Activated CD8-positive, alpha-beta memory T cell treated with anti-CD3 and anti-CD28 coated beads, Interleukin-2, amount 50 U/mL, for 48 hours (primary cell): ENCODE measurements around the gene BCOR.

ENCODE experiments used
- DNase-seq: peaks from one replicate; pipeline ENCODE4 v3.0.0-alpha.2; 2020

BCOR gene

DNA sequence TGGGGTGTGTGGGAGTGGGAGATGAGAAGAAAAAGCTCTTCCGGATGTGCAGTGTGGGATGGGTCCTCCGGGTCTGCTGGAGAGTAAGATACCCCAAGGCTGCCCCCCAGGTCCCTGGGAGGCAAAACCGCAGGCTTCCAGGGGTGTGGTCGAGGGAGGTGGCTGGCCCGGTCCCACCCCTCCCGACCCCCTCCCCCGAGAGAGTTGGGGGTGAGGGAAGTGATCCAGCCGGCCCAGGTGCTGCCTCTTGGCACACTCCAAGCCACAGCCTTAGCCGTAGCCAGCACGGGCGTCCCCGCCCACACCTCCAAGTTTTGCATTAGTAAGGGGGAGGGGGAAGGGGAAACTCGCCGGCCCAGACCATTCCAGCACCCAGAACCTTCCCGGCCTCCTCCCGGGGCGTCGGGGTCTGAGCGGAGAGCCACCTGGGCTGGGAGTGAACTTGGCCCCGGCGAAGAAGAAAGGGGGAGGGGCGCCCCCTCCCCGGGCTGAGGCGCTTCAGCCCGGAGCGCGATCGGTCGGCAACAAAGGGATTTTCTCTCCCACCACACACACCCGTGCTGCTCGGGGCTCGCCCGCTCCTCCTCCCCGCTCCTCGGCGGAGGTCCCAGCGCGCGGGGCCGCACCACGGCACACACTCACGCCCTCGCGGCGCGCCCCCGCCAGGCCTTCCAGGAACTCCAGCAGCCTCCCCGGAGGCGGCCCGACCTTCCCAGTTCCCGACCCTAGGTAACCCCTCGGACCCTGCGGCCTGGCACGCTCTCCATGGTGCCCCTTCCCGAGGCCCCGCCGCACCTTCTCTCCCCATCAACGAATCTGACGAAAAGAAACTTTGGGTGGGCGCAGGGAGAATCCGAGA lies 14.4 kb downstream of the BCOR start:
- no peak for DNase-seq

DNA sequence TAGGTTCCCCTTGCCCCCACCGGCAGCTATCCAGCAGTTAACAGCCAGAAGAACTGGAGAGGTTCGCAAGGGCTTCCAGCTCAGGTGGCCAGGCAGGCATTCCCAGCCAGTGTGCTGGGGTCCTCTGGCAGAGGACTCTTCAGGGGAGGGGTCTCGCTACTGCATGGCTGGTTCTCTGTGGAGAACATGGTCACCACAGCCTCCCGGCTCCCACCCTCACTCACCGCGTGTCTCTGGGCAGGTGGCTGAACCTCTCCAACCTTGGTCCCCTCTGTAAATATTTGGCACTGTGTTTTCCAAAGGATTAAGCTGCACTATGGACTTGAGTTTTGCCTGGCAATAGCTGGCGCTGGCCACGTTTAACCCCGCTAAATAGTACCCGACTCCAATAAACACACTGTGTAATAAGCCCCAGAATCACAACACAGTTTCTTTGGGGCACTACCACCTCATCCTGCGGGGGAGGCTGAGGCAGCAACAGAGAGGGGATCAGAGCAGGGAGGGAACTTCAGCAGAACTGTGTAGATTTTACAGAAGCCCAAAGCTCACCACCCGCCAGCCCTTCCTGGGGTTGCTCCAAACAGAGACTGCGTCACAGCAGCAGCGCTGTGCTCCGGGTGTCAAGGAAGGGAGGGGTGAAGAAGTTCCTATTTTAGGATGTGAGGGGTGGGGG lies 15.2 kb downstream of the BCOR start:
- DNase-seq, result no peak

DNA sequence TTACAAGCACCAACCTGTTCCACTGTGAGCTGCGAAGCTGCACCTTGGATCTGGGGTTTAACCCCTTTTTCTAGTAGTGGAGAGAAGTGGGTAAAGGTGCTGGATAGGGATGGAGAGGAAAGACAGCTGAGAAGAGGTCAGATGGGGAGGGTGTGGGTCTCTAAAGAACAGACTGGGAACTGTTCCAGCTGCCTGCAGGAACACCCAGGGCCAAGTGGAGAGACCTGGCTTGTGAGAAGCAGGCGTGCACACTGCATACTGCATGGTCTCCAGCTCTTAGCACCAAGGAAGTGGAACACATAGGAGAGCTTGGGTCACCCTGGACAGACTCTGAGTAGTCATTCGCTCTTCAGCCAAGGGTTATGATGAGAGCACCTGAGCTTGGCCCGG lies 16.1 kb downstream of the BCOR start:
- DNase-seq, result no peak

DNA sequence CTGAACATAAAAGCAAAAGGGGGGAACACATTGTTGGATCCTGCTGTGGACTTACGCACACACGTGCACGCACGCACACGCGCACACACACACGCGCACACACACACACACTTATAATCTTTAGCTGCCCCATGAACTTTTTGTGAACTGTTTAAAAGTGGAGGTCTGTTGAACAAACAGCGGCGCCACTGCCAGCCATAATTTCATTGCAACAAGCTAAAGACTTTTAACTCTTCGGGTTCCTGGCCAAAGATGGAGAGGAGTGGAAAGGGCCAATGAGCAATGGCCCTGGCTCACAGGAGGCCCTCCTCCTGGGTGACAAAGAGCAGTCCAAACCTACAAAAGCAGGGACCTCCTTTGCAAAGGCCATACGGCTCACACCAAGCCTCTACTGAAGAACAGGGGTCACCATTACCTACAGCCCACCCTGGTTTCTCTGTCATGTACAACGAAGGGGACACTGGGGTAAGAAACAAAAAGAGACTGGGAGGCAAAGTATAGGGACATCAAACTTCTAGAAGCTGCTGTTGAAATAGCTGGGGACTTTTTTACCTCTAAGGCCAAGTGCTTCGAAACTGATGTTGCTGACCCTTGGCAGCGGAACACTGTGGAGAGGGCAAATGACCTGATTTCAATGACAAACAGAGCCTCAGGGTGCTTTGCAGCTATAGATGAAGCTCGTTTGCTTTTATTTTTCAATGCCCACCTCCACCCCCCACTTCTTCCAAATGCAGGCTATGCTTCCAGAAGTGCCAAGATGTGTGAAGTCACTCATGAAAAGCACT lies 16.7 kb downstream of the BCOR start:
- DNase-seq, result no peak

DNA sequence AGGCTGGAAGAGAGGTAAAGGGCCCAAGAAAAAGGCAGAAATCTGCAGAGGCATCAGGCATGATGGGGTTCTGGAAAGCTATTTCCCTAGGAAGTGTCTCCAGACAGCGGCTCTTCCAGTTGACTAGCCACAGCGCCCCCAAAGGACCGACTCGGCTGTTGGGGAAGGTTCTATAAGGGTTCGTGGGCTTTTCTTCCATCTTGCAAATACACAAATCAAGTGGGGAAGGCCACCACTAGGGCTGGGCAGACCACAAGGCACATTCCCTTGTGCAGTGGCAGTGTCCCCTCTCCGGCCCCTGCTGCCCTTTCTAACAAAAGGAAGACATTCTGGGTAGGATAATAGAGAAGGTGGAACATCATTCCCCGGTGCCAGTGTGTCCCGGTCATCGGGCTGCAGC lies 18.2 kb downstream of the BCOR start:
- no peak for DNase-seq

DNA sequence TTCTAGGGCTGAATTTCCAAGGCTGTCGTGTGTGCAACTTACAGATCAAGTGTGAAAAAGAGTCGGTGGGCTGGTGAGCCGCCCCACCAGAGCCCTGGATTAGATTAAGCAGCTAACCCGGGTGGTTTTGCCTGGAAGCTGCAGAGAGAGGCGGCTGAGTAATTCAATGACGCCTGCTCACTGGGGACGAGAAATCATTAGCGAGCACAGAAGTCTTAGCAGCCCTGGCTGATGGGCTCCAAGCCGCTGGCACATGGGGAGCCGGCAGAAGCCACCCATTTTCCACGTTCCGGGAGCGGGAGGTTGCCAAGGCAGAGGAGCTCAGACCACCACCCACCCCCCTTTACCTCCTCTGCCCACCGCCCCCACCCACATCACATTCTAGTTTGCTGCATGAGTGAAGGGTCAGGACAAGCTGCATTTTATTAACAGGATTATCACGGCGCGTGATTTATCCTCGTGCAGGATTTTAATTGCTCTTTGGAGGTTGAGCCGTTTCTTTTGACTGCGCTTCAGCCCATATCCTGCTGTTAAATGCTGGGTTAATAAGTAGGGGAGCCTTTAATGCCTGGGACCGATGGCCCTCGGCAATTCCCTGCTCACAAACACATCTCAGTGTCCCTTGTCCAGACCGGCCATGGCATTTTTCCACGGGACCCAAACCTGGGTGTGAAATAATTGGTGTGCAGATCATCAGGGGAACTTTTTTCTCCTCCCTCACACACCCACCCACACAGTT lies 19.1 kb downstream of the BCOR start:
- DNase-seq, result no peak

DNA sequence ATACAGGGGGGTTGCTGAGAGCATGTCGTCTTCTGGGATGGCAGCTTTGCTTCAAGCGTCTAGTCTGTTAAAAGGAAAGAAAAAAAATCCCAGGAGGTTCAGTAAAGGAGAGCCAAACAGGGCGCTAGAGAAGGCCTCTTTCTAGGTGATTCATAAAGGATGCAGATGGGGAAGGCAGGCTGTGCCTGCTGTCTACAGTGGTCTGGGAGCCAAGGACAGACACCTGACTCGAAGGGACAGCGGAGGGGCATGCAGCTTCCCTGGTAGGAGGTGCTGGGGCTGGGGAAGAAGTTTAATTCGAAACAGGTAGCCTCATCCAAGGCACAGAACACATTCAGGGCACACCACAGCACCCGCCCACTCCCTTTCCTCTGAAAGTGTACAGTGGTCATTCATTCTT lies 19.9 kb downstream of the BCOR start:
- no peak for DNase-seq

DNA sequence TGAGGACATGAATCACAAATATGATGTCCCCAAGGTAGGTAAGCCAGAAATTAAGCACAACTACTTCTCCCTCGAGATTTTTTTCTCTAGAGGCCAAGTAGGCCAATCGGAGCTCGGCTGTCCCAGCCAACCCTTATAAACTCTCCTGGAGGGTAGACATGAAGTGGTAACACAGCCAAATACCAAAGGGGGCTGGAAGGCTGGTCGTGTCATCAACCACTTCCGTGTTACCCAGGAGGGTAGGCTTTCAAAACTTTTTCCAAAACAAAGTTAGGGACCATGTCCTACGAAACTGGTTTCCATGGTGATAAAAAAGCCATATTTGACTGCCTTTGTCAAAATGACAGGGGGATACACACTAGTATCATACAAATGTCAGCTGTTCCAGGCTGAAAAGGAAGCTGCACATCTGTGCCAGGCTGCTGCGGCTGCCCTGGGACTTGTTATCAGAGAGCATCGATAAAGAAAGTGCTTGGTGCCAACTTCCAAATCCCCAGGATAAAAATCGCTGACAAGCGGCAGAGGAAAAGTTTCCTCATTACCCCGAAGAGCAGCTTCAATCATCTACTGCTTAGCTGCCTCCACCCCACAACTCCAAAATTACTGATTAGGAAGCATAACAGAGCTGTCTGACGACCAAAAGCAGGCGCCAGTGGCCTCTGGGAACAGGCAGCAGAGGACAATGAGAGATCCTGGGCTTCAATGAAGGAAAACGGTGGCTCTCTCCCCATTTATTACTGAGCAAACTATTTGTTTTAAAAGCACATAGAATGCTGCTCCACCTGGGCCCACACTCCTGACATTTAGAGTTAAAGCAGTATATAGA lies 20.8 kb downstream of the BCOR start:
- no peak for DNase-seq

DNA sequence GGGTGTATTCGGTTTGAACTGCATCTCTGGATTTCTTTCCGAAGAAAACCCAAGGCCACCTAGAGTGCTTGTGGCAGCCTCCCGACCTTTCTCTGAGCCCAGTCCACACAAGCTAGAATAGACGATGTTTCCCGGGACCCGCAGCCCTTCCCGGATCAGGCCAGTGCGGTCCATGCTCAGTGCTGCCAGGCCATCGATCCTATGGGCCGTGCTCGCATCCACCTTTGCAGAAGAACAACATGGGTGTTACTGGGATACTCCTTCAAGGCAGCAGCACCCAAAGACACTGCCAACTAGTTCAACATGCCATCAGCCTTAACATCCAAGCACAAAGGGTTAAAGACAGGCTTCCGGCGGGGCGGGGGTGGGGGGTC lies 22.8 kb downstream of the BCOR start:
- DNase-seq, result no peak

DNA sequence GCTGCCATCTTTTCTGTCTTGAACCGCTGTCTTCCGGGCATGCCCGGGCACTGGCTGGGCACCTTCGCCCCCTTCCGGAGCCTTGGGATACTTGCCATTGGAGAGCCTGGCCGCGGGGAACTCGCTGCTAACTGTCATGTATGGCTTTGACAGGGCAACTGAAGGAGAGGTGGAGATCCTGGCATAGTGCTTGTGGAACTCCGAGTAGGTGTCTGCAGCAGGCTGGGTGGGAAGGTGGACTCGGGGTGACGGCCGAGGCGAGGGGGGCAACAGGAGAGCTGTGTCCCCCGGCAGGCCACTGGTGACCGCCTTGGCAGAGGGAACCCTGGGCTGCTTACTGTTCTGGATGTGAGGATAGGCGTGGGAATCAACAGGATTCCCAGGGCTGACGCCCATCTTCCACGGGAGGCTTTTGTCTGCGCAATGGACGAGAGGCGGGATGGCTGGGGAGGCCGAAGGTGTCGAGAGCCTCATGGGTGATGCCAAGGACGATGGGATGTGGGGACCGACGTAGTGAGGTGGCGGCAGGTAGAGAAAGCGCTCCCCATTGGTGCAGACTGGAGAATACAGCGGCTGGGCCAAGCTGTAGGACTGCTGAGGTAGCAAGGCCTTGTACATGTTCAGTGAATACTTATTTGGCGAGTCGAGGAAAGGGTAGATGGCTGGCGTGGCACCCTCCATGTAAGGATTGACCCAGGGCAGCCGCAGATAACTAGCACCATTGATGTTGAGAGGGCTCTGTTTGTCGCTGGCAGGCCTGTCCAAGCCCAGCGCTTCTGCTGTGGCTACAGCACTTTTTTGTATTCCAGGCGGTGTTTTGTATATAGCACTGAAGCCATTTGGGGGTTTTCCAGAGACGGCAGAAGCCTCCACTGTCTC lies 23.4 kb downstream of the BCOR start:
- no peak for DNase-seq

DNA sequence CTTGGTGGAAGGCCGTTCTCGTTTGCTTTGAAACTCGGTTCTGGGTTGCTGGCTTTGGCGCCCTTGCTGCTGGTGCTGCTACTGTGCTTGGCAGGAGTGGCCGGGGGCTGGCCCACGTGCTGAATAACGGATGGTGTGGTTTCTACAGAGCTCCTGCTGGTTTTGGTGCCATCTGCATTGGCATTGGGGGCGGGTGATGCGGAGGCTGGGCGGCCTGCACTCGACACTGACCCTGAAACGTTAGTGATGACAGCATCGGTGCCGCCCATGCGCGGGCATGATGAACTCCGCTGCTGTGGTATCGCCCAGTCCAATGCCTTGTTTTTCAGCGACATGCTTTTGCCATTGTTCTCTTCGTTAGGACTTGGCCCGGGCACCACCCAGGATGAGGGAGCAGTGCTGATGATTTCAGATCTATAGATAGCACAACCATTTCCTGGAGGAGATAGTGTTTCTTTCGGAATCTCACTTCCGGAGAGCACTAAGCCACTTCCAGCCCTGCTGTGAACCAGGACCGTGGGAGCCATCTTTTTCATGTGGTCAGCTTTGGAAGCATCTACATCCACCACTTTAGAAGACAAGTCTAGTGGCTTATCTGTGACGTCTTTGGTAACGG lies 24.2 kb downstream of the BCOR start:
- DNase-seq, result no peak

DNA sequence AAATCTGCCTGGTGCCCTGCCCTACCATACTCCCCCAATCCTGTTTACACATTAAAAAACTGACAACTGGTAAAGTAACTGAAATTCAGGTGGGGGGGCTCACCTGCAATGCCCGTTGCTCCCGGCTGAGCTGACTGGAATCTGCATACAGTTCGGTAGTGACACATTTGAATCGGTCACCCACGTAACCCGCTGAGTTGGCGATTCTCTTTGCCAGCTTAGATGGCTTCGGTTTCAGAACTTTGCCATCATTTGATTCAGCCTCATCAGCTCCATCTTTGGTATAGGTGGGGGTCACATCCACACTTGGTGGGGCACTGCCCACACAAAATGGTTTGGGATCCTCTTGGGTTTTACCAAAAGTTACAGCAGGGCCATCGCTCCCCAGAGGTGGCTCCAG lies 25.5 kb downstream of the BCOR start:
- DNase-seq, result no peak

DNA sequence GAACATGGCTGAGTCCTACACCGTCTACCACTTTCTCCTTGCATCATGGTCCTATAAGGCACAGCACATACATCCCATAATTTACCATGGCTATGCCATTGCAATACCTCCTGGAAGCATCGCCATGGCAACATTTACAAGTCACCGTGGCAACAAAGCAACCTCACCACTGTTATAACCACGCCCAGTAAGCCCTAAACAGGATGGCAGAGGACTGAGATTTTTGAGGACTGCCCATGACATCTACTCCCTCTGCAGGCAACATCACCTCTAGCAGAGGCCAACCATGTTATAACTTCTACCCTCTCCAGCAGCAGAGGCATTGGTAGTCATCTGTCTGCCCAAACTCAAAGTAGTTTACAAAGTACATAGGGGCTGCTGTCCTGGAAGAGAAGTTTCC lies 29.7 kb downstream of the BCOR start:
- no peak for DNase-seq

DNA sequence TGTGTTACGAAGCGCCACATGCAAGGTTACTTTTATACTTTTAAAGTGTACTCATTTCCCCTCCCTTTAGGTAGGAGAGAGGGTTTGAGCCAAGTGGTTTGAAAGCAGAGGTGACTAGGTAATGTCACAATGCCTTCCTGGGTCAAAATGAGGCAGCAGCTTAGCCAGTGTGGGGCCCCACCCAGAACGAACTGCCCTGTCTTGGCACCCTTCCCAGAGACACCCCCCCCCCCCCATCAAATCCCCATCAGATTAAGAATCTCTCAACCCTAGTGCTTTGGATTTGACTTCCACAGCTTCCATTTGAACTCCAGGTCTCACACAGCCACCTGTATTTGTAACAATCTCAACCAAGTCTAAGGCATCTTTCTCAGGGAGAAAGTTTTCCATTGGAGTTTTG lies 31.1 kb downstream of the BCOR start:
- no peak for DNase-seq

DNA sequence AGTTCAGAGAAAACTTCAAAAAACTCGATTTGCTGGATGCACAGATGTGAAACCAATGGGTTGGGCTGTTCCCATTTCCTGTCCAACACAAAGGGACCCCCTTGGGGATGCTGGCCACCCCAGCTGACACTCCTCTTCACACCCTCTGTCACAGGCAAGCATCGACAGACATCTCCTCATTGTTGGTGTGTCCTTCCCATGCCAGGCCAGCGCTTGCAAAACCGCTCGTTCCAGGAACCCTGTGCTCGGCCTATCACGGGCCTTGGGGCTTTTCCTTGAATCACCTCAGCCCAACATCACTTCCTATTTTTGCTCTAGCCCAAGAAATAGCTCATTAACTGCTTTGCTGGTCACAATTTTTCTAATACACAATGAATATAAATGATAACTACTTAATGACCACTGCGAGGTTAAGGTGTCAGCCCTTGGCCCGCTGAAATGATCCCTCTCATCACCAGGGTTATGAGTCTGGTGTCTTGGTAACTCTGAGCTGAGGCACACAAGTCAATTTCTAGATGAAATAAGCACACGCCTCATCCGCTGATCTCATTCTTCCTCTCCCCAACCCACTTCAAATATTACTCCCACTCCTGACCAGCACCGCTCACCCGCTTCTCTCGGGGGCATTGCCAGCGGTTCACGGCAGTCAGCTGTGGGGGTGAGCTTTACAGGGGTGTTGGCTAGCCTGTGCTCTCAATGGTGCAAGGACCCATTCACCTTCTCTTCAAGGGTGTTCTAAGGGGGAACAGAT lies 32.3 kb downstream of the BCOR start:
- DNase-seq, result no peak

DNA sequence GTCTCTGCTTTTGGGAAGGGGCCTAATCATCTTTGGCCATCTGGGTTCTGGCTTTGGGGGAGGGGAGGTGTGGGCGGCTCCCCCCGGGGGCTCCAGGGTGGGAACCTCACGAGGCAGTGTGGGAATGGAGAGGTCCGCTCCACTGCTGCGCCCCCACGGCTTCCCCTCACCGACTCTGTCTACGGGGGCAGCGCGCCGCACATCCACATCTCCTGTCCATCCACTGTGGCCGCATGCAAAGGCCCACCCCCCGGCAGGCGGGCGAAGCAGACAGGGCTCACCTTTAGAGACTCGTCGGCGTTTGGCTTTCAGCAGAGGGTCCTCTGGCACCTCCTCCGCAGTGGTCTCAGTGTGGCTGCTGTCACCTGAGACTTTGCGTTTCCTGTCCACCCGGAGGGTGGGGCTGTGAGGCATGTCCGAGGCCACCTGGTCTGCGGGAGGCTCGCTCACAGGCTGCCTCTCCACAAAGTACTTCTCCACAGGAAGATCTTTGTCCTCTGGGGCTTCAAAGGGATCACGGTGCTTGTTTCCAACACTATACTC lies 33.6 kb downstream of the BCOR start:
- no peak for DNase-seq

DNA sequence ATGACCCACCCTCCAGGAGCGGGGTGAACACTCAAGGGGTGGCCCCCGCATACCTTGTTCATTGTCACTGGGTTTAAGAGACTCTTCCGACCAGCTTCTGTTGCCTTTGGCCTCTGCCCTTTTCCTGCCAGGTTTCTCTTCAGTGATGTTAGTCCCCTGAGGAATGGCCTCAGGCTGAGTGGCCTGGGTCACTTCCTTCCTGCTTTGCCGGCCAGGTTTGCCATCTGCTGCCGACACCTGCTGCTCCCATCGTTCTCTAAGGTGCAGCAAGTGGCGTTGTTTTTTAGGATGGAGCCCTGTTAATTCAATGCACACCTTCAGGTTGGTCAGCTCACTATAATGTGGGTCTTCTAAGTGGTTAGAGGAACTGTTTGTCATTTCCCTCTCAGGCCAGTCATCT lies 34.2 kb downstream of the BCOR start:
- no peak for DNase-seq

DNA sequence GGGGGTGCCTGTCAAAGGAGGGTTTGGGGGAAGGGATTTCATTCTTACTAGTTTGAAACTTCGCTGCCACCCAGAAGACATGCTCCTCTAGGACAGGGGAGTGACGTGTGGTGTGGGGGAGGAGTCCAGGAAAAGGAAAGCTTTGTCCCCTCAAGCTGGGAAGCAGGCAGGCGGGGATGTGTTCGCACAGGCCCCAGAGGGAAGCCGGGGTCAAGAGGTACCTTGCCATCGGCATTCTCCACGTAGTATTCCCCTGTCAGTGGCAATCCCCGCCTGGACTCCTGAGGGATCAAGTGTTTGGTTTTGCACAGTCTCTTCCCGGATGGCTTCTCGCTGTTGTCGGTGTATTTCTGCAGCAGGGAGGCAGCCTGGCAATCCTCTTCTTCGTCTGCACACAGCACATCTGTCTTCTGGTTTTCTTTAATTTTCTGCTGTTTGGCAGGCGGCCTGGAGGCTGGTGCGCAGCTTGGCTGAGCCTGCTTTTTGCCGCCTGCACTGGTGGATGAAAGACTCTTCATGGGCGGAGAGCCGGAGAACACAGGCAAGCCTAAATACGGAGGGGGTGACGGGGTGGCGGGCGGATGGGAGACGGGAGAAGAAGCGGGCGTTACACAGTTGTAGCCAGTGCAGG lies 35.1 kb downstream of the BCOR start:
- DNase-seq, result no peak

DNA sequence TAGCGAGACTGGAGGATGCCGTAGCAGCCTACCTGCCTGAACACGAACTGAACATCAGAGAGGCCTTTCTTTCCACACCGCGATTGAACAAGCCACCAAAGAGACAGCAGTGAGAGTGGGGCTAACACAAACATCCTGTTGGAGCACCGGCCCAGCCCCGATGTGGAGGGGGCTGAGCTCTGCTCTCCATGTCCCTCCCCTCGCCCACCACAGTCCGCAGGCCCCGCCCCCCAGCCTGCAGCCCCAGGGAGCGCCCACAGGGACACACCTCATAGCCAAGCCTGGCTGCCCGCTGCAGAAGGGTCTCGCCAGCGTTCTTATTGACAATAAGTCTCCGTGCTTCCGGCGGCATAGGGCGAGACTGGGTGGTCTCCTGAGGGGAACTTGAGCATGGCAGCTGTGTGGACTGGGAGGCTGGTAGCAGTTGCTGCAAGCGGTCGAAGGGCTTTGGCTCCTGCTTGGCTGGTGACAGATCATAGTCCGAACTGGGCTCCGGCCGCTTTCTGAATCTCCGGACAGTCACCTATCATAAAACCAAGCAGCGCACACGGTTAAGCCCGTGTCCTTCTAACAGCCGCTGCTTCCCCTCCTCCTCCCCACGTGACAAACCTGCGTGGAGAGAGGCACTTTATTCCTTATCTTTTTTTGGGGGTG lies 35.8 kb downstream of the BCOR start:
- no peak for DNase-seq
